HCT116 (cell line): ENCODE measurements around the gene SPINK14. TPM values are rescaled to one million over a fixed set of nuclear protein-coding genes. Genes with fewer than 3 reads are reported as not detected.

Experiments used
- ATAC-seq: fragments of 200-7000 bp; cut with Tn5 transposase; 2 replicates; pipeline ENCODE4 v1.9.1; 2020; ENCODE audit warnings: mild to moderate bottlenecking, moderate library complexity
- BruUV-seq: library from RNA; stranded (reverse); fragments of 400-500 nt; replicated peaks from 2 replicates; lab custom pipeline; 2021; lab: Mats Ljungman, UMichigan
- CTCF ChIA-PET: fragments of 300-600 bp; sonication (Branson Sonifier 250); formaldehyde crosslinking; loops from one replicate; lab custom pipeline; 2021; ENCODE audit warnings: antibody characterized with exemption; lab: Charles Lee
- POLR2A ChIA-PET: fragments of 300-600, 350-600 bp; sonication (Branson Sonifier 250); formaldehyde crosslinking; loops from one replicate; lab custom pipeline; 2021; ENCODE audit warnings: antibody characterized with exemption; lab: Charles Lee
- RAD21 ChIA-PET, 2 experiments: fragments of 300-600 bp; sonication (Branson Sonifier 250); formaldehyde crosslinking; loops; one replicate each; lab custom pipeline; 2023; ENCODE audit warnings: low total read pairs in 2 of 2; ENCODE audit not compliant: uncharacterized antibody in 2 of 2, unreplicated experiment in 2 of 2, low non-redundant PET in 1 of 2; lab: Charles Lee
- DNase-seq: peaks from one replicate; pipeline ENCODE4 v3.0.0-alpha.2; 2010; ENCODE audit warnings: low read depth, low spot score
- H2AFZ ChIP-seq: fragments of 200-600 bp; shearing (Covaris generic), sonication (generic); 2 replicates; pipeline ENCODE4 v1.6.1; 2017; ENCODE audit warnings: low read depth, mixed run types, mixed read lengths, antibody characterized with exemption, low read length; ENCODE audit not compliant: poor library complexity, severe bottlenecking
- H3K27ac ChIP-seq: 2 replicates; pipeline ENCODE4 v1.5.1; 2012; ENCODE audit warnings: low read depth, low read length
- H3K27me3 ChIP-seq: fragments of 200-600 bp; sonication (generic); 2 replicates; pipeline ENCODE4 v1.6.1; 2016; ENCODE audit warnings: mixed run types, low read length, mixed read lengths; ENCODE audit not compliant: insufficient read depth
- H3K36me3 ChIP-seq, 2 experiments: fragments of 200-500 bp in 1 of 2; fragments of 200-600 bp in 1 of 2; sonication (Bioruptor generic) in 1 of 2; sonication (generic) in 1 of 2; 2 replicates each; pipeline versions ENCODE4 v1.5.1 to v1.6.1; 2014 to 2016; ENCODE audit warnings: low read length in 2 of 2, inconsistent platforms in 1 of 2, mixed read lengths in 1 of 2, mixed run types in 1 of 2; ENCODE audit not compliant: insufficient read depth in 2 of 2, control insufficient read depth in 1 of 2
- H3K4me1 ChIP-seq, 2 experiments: fragments of 200-600 bp in 1 of 2; sonication (generic) in 1 of 2; 2 replicates each; pipeline versions ENCODE4 v1.5.1 to v1.6.1; 2012 to 2017; ENCODE audit warnings: low read length in 2 of 2, inconsistent platforms in 1 of 2, mild to moderate bottlenecking in 1 of 2, mixed read lengths in 1 of 2, mixed run types in 1 of 2, moderate library complexity in 1 of 2; ENCODE audit not compliant: insufficient read depth in 2 of 2, control insufficient read depth in 1 of 2
- H3K4me2 ChIP-seq: fragments of 200-600 bp; sonication (generic); 2 replicates; pipeline ENCODE4 v1.6.1; 2017; ENCODE audit warnings: mixed run types, low read length, mixed read lengths
- H3K4me3 ChIP-seq, 2 experiments: fragments of 200-600 bp in 1 of 2; sonication (generic) in 1 of 2; replicated peaks in 1 of 2; 2 replicates each; pipeline ENCODE4 v1.5.1; 2011 to 2016; ENCODE audit warnings: low read length in 2 of 2, control low read depth in 1 of 2, low read depth in 1 of 2, mild to moderate bottlenecking in 1 of 2, mixed read lengths in 1 of 2, mixed run types in 1 of 2
- H3K79me2 ChIP-seq: fragments of 200-600 bp; sonication (generic); 2 replicates; pipeline ENCODE4 v1.6.1; 2017; ENCODE audit warnings: mild to moderate bottlenecking, mixed run types, low read length, moderate library complexity, mixed read lengths; ENCODE audit not compliant: insufficient read depth
- H3K9ac ChIP-seq: fragments of 200-600 bp; sonication (generic); 2 replicates; pipeline ENCODE4 v1.6.1; 2016; ENCODE audit warnings: low read length, mixed read lengths
- H3K9me2 ChIP-seq: fragments of 200-600 bp; sonication (generic), shearing (Covaris generic); 2 replicates; pipeline ENCODE4 v1.6.1; 2017; ENCODE audit warnings: mixed run types, mild to moderate bottlenecking, moderate library complexity; ENCODE audit not compliant: insufficient read depth
- H3K9me3 ChIP-seq, 2 experiments: fragments of 200-500 bp in 1 of 2; fragments of 200-600 bp in 1 of 2; sonication (Bioruptor generic) in 1 of 2; sonication (generic) in 1 of 2; 2 replicates each; pipeline ENCODE4 v1.6.1; 2014 to 2017; ENCODE audit warnings: low read length in 2 of 2, mixed read lengths in 2 of 2, inconsistent platforms in 1 of 2, low read depth in 1 of 2, mild to moderate bottlenecking in 1 of 2, mixed run types in 1 of 2, moderate library complexity in 1 of 2; ENCODE audit not compliant: control insufficient read depth in 1 of 2, insufficient read depth in 1 of 2
- H4K20me1 ChIP-seq: fragments of 200-600 bp; sonication (generic), shearing (Covaris generic); 2 replicates; pipeline ENCODE4 v1.6.1; 2017; ENCODE audit warnings: mixed run types, mild to moderate bottlenecking, moderate library complexity; ENCODE audit not compliant: insufficient read depth
- ELF1 ChIP-seq: IDR thresholded peaks from 2 replicates; pipeline ENCODE4 v1.6.1; 2012; ENCODE audit warnings: low read depth, borderline replicate concordance
- EZH2 ChIP-seq: fragments of 200-600 bp; sonication (generic); IDR thresholded peaks from 2 replicates; pipeline ENCODE4 v1.6.1; 2017; ENCODE audit warnings: antibody characterized with exemption, mixed run types
- FOSL1 ChIP-seq: IDR thresholded peaks from 2 replicates; pipeline ENCODE4 v1.6.1; 2012; ENCODE audit warnings: low read depth
- MAX ChIP-seq: IDR thresholded peaks from 2 replicates; pipeline ENCODE4 v1.6.1; 2012
- RAD21 ChIP-seq: IDR thresholded peaks from 2 replicates; pipeline ENCODE4 v1.6.1; 2012; ENCODE audit warnings: low read depth, mild to moderate bottlenecking
- REST ChIP-seq: IDR thresholded peaks from 2 replicates; pipeline ENCODE4 v1.6.1; 2012; ENCODE audit warnings: low read depth
- SRF ChIP-seq: IDR thresholded peaks from 2 replicates; pipeline ENCODE4 v1.6.1; 2012; ENCODE audit warnings: low read depth
- ZBTB33 ChIP-seq: IDR thresholded peaks from 2 replicates; pipeline ENCODE4 v1.6.1; 2011; ENCODE audit warnings: mild to moderate bottlenecking, low read length, moderate library complexity; ENCODE audit not compliant: insufficient replicate concordance; ENCODE audit errors: extremely low read depth
- ZNF274 ChIP-seq: fragments of 200-500 bp; sonication (Bioruptor generic); IDR thresholded peaks from 2 replicates; pipeline ENCODE4 v1.6.1; 2014; ENCODE audit warnings: mild to moderate bottlenecking, low read depth, low read length, inconsistent platforms
- intact Hi-C: fragments of 100-400 bp; cut with micrococcal nuclease; formaldehyde crosslinking; loops from 2 replicates; pipeline ENCODE4 v1.10.0; 2022
- total RNA-seq: library from RNA; stranded (reverse); gene quantifications from one replicate; pipeline ENCODE4 v1.2.1, GENCODE V29; 2021; ENCODE audit not compliant: unreplicated experiment

The SPINK14 gene
- total RNA-seq, 1 experiment from 2014 or later: not detected

GRCh38 chr5:148141645-148142044 lies 26.7 kb upstream of the SPINK14 start:
- no peaks in the 10 kb centered on the region for H3K4me1 ChIP-seq
- no peak for DNase-seq
- H4K20me1 ChIP-seq: no peaks in the 10 kb centered on the region
- H3K36me3 ChIP-seq: no peaks in the 10 kb centered on the region
- no peak overlapping the region for H3K4me2 ChIP-seq
- POLR2A ChIA-PET: no interaction called here
- no peak overlapping the region for H3K4me3 ChIP-seq
- no TSS peak for BruUV-seq
- no peak overlapping the region for H2AFZ ChIP-seq
- RAD21 ChIA-PET: no interaction called here
- TF ChIP-seq SRF (no peak), EZH2 (no peak), REST (no peak), ELF1 (no peak), ZBTB33 (no peak), MAX (no peak), RAD21 (no peak), FOSL1 (no peak), ZNF274 (no peak)
- H3K9ac ChIP-seq: no peak overlapping the region
- no peak for ATAC-seq
- H3K27me3 ChIP-seq: peaks cover 7% of the 10 kb centered on the region
- intact Hi-C loops: no loop called here
- CTCF ChIA-PET: no interaction called here
- no peaks in the 10 kb centered on the region for H3K79me2 ChIP-seq
- no peak overlapping the region for H3K27ac ChIP-seq
- no peaks in the 10 kb centered on the region for H3K9me3 ChIP-seq
- H3K9me2 ChIP-seq: no peaks in the 10 kb centered on the region
